SJCRH30 (cell line): Measurements from ENCODE around the gene DCUN1D2. TPM values are rescaled to one million over a fixed set of nuclear protein-coding genes. Genes with fewer than 3 reads are reported as not detected.

Experiments used
- DNase-seq, 2 experiments: peaks; one replicate each; pipeline ENCODE4 v3.0.0-alpha.2; 2015 to 2020
- H3K27ac ChIP-seq: fragments of 250-450 bp; sonication (Bioruptor Pico); 2 replicates; pipeline ENCODE4 v1.5.1; 2020; ENCODE audit warnings: mild to moderate bottlenecking, moderate library complexity
- H3K27me3 ChIP-seq: fragments of 250-450 bp; sonication (Bioruptor Pico); 2 replicates; pipeline ENCODE4 v1.5.1; 2020; ENCODE audit warnings: mild to moderate bottlenecking, moderate library complexity
- H3K36me3 ChIP-seq: fragments of 250-450 bp; sonication (Bioruptor Pico); 2 replicates; pipeline ENCODE4 v1.5.1; 2020; ENCODE audit warnings: mild to moderate bottlenecking, moderate library complexity
- H3K4me1 ChIP-seq: fragments of 250-450 bp; sonication (Bioruptor Pico); 2 replicates; pipeline ENCODE4 v1.5.1; 2020; ENCODE audit warnings: mild to moderate bottlenecking, moderate library complexity
- H3K4me3 ChIP-seq: fragments of 250-450 bp; sonication (Bioruptor Pico); 2 replicates; pipeline ENCODE4 v1.5.1; 2020; ENCODE audit warnings: mild to moderate bottlenecking, moderate library complexity
- H3K9me3 ChIP-seq: fragments of 250-450 bp; sonication (Bioruptor Pico); replicated peaks from 2 replicates; pipeline ENCODE4 v1.5.1; 2020; ENCODE audit warnings: mild to moderate bottlenecking, moderate library complexity
- total RNA-seq: library from RNA; depleted of rRNA; stranded (reverse); fragments of >200 nt; shearing (Covaris generic); gene quantifications from 2 replicates; pipeline ENCODE4 v1.2.3, GENCODE V29; 2014

Gene DCUN1D2
- total RNA-seq, 1 experiment from 2014 or later, result 25.9 TPM

GRCh38 chr13:113426591-113426986 lies 63.9 kb downstream of the DCUN1D2 start:
- DNase-seq, result no peak
- H3K27me3 ChIP-seq, result no peaks in the 10 kb centered on the region
- H3K36me3 ChIP-seq, result no peaks in the 10 kb centered on the region
- no peaks in the 10 kb centered on the region for H3K9me3 ChIP-seq
- no peak overlapping the region for H3K4me3 ChIP-seq
- H3K27ac ChIP-seq, result no peak overlapping the region
- peaks cover 9% of the 10 kb centered on the region; the same call in 1 of the 2 replicates for H3K4me1 ChIP-seq

GRCh38 chr13:113425941-113426590 lies 64.4 kb downstream of the DCUN1D2 start:
- no peak overlapping the region for H3K4me3 ChIP-seq
- DNase-seq, result no peak
- H3K27ac ChIP-seq, result no peak overlapping the region
- no peaks in the 10 kb centered on the region for H3K27me3 ChIP-seq
- peaks cover 11% of the 10 kb centered on the region; the same call in 1 of the 2 replicates for H3K4me1 ChIP-seq
- no peaks in the 10 kb centered on the region for H3K36me3 ChIP-seq
- H3K9me3 ChIP-seq, result no peaks in the 10 kb centered on the region

- no peak overlapping the region for H3K4me3 ChIP-seq
- DNase-seq, result peak in 1 of 2 experiments; percentile 32
- H3K27me3 ChIP-seq, result no peaks in the 10 kb centered on the region
- H3K9me3 ChIP-seq, result no peaks in the 10 kb centered on the region
- no peaks in the 10 kb centered on the region for H3K36me3 ChIP-seq
- no peak overlapping the region for H3K27ac ChIP-seq
- H3K4me1 ChIP-seq, result peaks cover 11% of the 10 kb centered on the region; the same call in 1 of the 2 replicates
Measured at GRCh38 chr13:113423520-113424163, 66.9 kb downstream of the DCUN1D2 start.

GRCh38 chr13:113422807-113423519 lies 67.5 kb downstream of the DCUN1D2 start:
- H3K27ac ChIP-seq, result no peak overlapping the region
- H3K4me3 ChIP-seq, result no peak overlapping the region
- peaks cover 11% of the 10 kb centered on the region; the same call in 1 of the 2 replicates for H3K4me1 ChIP-seq
- H3K9me3 ChIP-seq, result no peaks in the 10 kb centered on the region
- H3K36me3 ChIP-seq, result no peaks in the 10 kb centered on the region
- no peak for DNase-seq
- no peaks in the 10 kb centered on the region for H3K27me3 ChIP-seq

GRCh38 chr13:113421673-113422270 lies 68.7 kb downstream of the DCUN1D2 start:
- DNase-seq, result no peak
- H3K27me3 ChIP-seq, result no peaks in the 10 kb centered on the region

GRCh38 chr13:113420833-113421600 lies 69.5 kb downstream of the DCUN1D2 start:
- no peak for DNase-seq
- H3K27me3 ChIP-seq, result no peaks in the 10 kb centered on the region
- no peaks in the 10 kb centered on the region for H3K9me3 ChIP-seq
- H3K36me3 ChIP-seq, result no peaks in the 10 kb centered on the region
- peaks cover 9% of the 10 kb centered on the region; the same call in 1 of the 2 replicates for H3K4me1 ChIP-seq
- no peak overlapping the region for H3K4me3 ChIP-seq
- H3K27ac ChIP-seq, result no peak overlapping the region

More at GRCh38 chr13:113421673-113422270, 68.7 kb downstream of the DCUN1D2 start:
- Histone ChIP-seq H3K4me1 (peaks cover 9% of the 10 kb centered on the region; the same call in 1 of the 2 replicates), H3K9me3 (no peaks in the 10 kb centered on the region), H3K36me3 (no peaks in the 10 kb centered on the region), H3K4me3 (peak overlapping the region; percentile 2; the same call in 1 of the 2 replicates), H3K27ac (no peak overlapping the region)

- DNase-seq, result no peak
- H3K27me3 ChIP-seq, result no peaks in the 10 kb centered on the region
- no peaks in the 10 kb centered on the region for H3K9me3 ChIP-seq
- H3K4me3 ChIP-seq, result no peak overlapping the region
- peaks cover 7% of the 10 kb centered on the region; the same call in 1 of the 2 replicates for H3K4me1 ChIP-seq
- H3K36me3 ChIP-seq, result no peaks in the 10 kb centered on the region
- H3K27ac ChIP-seq, result no peak overlapping the region
Measured at GRCh38 chr13:113420232-113420631, 70.3 kb downstream of the DCUN1D2 start.

GRCh38 chr13:113419531-113420193 lies 70.8 kb downstream of the DCUN1D2 start:
- Histone ChIP-seq H3K4me3 (no peak overlapping the region), H3K27me3 (no peaks in the 10 kb centered on the region), H3K4me1 (peaks cover 7% of the 10 kb centered on the region; the same call in 1 of the 2 replicates), H3K9me3 (no peaks in the 10 kb centered on the region), H3K36me3 (no peaks in the 10 kb centered on the region), H3K27ac (no peak overlapping the region)
- DNase-seq, result no peak

GRCh38 chr13:113418722-113419049 lies 71.8 kb downstream of the DCUN1D2 start:
- Histone ChIP-seq H3K27me3 (no peaks in the 10 kb centered on the region), H3K9me3 (no peaks in the 10 kb centered on the region), H3K27ac (no peak overlapping the region), H3K4me1 (peaks cover 7% of the 10 kb centered on the region; the same call in 1 of the 2 replicates), H3K4me3 (no peak overlapping the region), H3K36me3 (no peaks in the 10 kb centered on the region)
- DNase-seq, result no peak

- DNase-seq, result no peak
- peaks cover 7% of the 10 kb centered on the region; the same call in 1 of the 2 replicates for H3K4me1 ChIP-seq
- H3K4me3 ChIP-seq, result no peak overlapping the region
- H3K9me3 ChIP-seq, result no peaks in the 10 kb centered on the region
- H3K27ac ChIP-seq, result no peak overlapping the region
- H3K36me3 ChIP-seq, result no peaks in the 10 kb centered on the region
- H3K27me3 ChIP-seq, result no peaks in the 10 kb centered on the region
Measured at GRCh38 chr13:113417836-113418721, 72.4 kb downstream of the DCUN1D2 start.

GRCh38 chr13:113417008-113417751 lies 73.3 kb downstream of the DCUN1D2 start:
- Histone ChIP-seq H3K4me3 (no peak overlapping the region), H3K27ac (no peak overlapping the region), H3K36me3 (no peaks in the 10 kb centered on the region), H3K4me1 (peaks cover 7% of the 10 kb centered on the region; the same call in 1 of the 2 replicates), H3K9me3 (no peaks in the 10 kb centered on the region), H3K27me3 (no peaks in the 10 kb centered on the region)
- no peak for DNase-seq

- Histone ChIP-seq H3K36me3 (no peaks in the 10 kb centered on the region), H3K27me3 (no peaks in the 10 kb centered on the region), H3K27ac (no peak overlapping the region), H3K9me3 (no peaks in the 10 kb centered on the region), H3K4me3 (no peak overlapping the region), H3K4me1 (peaks cover 7% of the 10 kb centered on the region)
- no peak for DNase-seq
Measured at GRCh38 chr13:113415825-113416224, 74.7 kb downstream of the DCUN1D2 start.
